GM21717 (cell line): ENCODE measurements around the gene IFI30.
A peak's percentile ranks its signal among the peaks of the same experiment; 100 is the strongest.

Source experiments
- ATAC-seq: cut with Tn5 transposase; IDR thresholded peaks from one replicate; pipeline ENCODE4 v1.9.1; 2021; ENCODE audit warnings: mild to moderate bottlenecking, moderate library complexity; ENCODE audit not compliant: unreplicated experiment

The IFI30 gene

DNA sequence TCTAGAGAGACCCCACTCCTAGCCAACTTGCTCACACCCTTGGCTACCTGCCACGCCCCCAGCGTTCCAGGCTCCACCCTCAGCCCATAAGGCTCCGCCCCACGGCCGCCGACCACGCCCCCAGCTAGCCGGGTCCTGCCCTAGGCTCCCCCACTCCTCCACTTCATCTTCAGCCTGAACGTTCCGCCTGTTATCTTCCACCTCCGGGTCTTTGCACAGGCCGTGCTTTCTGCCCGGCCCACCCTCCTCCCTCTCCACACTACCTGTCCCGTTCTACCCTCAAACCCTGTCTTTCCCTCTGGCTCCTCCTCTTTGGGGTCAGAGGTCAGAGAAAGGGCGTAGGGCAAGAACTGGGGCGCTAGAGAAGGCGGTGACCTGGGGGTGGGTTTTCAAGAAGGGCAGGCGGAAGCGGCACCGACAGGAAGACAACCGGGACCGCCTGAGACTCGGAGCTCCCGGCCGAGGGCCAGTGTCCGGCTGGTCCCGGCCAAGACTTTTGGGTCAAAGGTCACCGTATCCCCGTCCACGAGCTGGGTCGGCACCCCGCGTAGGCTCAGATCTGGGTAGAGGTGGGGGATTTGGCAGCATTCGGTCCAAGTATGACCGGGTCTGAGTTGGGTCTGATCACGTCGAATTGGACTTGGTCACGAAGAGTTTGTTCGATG is 50.4 kb downstream of the IFI30 start:
- ATAC-seq, result no peak

DNA sequence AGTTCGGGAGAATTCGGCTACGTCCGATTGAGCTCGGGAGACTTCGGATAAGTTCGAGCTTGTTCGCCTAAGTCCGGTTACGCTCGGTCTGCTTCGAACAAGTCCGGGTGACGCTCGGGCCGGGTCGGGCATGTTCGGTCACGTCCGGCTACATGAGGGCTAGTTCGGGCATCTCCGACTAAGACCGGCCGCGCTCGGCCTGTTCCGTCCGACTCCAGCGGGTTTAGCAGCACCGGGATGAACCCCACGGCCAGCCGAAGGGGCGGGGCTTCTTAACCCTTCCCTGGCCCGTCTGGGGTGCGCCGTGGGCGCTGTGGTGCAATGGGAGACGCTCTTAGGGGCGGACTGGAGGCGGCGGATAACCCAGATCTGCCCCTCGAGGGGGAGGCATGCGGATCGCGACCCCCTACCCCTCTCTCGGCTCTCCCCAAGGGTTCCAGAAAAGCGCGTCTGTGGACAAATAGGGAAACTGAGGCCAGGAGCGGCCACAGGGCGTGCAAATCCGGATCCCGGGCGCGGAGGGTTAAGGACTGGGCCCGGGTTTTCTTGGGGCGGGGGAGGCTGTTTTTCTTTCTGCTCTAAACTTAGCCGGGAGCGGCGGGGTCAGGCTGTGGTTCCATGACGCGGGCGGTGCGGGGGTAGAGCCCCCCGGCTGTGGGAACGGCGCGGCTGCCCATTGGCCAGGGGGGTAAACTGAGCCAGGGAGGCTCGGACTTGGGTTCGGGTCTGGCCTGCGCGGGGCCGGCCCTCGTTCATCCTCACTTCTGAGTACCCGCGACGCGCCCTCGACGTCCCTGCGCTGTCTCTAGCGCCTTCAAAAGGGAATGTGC is 51.1 kb downstream of the IFI30 start:
- peak; percentile 80 for ATAC-seq

DNA sequence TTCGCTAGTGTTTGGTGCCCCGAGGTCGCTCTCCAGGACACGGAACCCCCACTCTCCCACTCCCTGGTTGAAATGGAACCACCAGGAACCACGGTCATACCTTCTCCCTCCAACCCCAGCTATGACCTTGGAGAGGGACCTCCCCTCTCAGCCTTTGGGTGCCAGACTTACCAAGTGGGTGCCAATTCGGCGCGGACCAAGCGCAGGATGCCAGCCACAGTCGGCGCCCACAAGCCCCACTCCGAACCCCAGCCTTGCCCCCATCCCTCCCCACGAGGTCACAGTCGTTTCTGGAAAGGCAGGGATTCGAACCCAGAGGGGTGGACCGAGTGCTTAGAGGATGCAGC is 51.7 kb downstream of the IFI30 start:
- ATAC-seq, result no peak

DNA sequence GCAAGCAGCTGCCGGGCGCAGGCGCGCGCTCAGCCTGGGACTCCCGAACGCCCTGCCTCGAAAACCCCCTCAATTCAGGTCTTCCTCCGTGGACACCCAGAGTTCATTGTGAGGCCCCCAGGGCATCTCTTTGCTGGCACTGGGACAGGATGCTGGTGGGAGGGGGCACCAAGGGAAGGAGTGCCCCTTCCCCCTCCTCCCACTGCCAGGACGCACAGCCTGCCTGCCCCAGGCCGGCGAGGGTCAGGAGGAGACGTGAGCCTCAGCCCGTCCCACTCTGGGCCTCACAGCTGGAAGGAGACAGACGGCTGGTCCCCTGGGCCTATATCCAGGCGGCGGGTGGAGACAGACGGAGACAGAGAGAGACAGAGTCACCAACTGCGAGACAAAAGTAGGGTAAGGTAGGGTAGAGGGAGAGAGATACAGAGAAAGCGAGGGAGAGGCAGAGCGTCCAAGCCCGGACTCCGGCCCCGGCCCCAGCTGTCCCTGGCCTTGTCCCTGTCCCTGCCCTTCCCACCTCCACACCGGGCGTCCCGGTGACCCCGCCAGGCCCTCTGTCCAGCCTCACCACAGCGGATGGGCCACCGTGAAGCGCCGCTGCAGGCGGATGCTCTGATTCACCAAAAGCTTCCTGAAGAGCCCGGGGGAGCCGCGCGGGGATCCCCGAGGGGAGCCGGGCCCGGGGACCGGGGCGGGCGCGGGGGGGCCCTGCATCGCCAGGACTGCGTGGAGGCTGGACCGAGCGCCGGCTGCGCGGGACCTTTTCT is 52.3 kb downstream of the IFI30 start, which contains the start of gene PDE4C:
TSS of gene PDE4C (minus strand) at position 737 of the 767 bp plus-strand sequence. CDS start at position 714, 23 bp downstream.
- ATAC-seq, result no peak

DNA sequence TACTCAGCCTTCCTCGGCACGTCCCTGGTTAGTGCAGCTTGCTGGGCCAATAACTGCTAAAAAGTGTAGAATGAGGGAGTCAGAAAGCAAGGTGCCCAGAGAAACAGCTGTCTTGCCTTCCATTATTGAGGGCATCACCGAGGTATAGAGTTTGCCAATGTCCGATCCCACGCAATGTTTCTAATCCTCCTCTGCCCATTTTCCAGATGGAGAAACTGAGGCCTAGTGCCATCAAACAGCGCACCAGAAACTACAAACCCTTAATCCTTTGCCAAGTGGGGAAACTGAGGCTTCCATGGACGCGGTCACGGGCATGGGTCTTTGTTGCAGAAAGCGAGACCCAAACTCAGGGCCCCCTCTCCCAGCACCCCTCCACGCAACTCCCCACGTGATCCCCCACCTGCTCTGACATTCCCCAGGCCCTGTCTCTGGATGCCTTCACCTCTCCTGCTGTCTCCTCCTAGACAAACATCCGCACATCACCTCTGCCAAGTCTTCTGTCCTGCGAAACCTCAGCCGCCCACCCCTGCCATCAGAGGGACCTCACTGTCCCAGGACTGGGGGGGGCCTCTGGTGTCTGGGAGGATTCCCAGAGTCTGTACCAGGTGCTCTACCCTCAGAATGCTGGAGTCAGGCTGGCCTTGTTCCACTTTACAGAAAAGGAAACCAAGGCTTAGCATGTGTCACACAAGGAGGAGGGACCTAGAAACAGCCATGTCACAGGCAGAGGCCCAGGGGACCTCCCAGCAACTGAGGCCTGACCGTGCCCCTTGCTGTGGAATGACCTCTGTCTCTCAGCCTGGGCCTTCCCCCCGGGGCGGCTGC is 53.6 kb downstream of the IFI30 start:
- ATAC-seq, result no peak
